Esophagus mucosa (tissue), 1 donor: Measurements from ENCODE around the gene LRRC15. TPM values are rescaled to one million over a fixed set of nuclear protein-coding genes. Genes with fewer than 3 reads are reported as not detected.

Experiments
- ATAC-seq: fragments of 200-7000 bp; cut with Tn5 transposase; one replicate; pipeline ENCODE4 v1.9.1; 2020
- total RNA-seq: library from RNA; stranded (reverse); gene quantifications from one replicate; pipeline ENCODE4 v1.2.4, GENCODE V29; 2023
- donor health status: DM: yes; HTN: yes; CAD: no.

LRRC15 gene
- total RNA-seq, 1 donor from 2014 or later, result 0.04 TPM

DNA sequence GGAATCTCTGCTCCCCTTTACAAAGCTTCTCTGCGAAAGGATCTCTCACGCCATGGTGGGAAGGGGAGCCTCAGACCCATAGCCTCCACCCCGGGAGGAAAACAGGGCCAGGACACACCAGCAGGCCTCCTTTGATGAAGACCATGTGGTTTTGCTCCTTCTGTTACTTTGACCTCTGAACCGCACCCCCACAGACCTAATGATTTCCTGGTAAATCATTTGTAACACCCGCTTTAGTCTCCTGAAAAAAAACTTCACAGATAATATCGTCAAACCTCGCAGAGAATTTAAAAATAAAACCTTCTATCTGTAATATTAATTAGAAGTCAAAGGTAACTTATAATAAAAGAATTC is 36.7 kb downstream of the LRRC15 start:
- ATAC-seq, result no peak

GRCh38 chr3:194330579-194330978 is 39.0 kb downstream of the LRRC15 start:
- ATAC-seq, result peak; percentile 61

DNA sequence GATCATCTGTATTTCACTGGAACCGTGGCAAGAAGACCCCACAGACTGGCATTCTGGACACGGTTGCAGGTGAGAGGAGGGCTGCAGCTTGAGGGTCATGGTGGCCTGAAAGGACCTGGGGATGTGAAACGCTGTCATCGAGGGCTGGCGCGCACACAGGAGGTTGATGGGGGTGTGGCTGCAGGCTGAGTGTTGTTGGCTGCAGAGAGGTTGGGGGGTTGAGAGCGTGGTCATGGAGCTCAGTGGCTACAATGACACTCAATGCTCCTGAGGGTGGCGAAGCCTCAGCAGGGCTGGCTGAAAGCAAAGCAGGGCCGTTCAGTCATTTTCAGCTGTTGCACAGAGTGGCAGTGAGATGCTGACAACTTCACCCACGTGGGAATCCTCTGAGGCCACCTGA is 39.4 kb downstream of the LRRC15 start:
- ATAC-seq, result no peak

DNA sequence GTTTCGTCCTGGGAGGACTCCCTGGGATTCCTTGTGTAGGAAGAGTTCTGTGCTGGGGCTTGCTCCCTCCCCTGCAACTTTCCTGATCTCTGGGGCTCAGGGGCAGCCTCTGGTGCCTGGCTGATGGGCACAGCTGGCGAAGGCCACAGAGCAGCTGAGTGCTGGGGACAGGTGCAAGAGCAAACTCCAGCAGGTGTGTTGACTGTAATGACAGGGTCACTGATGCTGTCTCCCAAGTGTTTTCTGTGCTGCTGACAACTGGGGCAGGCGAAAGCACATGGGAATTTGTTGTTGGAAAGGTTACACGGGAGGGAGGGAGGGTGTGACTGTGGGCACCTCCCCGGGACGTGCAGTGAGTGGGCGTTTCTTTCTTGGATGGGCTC is 40.0 kb downstream of the LRRC15 start:
- no peak for ATAC-seq

DNA sequence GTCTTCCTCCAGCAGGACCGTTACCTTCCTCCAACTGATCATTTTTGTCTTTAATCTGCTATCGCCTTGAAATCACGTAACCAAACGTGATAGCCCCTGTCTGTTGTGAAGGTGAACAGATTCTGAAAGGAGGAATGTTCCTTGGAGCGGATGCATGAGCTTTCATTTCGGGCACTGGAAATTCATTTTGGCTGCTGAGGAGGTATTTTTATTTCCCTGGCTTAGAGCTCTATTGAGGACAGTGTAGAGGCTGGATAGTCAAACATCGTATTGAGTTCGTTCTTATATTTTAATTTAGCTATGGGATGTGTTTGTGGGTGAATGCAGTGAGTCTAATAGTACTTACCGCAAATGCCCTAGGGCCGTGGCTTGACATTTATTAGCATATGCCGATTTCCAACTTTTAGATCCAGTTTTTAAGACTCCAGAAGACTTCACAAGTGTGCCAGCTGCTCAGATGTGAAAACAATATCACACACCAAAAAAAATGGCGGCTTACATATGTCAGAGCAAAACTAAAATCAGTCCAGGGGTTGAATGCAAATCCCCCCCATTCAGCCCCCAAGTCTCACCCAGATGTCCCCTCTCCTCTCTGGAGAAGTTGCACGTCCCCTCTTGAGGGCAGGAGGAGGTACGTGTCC is 40.5 kb downstream of the LRRC15 start:
- no peak for ATAC-seq

GRCh38 chr3:194328053-194328657 is 41.4 kb downstream of the LRRC15 start:
- ATAC-seq, result peak; percentile 85

DNA sequence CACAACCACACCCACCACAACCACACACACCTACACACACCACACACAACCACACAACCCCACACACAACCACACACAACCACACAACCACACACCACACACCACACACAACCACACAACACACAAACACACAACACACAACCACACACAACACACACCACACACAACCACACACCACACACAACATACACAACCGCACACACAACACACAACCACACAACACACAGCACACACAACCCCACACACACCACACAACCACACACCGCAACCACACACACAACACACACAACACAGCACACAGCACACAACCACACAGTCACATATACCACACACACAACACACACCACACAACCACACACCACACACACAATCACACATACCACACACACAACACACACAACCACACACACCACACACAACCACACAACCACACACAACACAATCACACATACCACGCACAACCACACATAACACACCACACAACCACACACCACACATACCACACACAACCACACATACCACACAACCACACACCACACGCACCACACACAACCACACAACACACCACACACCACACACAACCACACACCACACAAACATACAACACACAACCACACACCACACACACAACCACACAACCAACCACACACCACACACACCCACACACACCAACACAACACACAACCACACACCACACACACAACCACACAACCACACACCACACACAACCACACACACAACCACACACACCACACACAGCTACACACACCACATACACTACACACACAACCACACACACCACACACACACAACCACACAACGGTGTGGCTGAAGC is 42.1 kb downstream of the LRRC15 start:
- no peak for ATAC-seq

GRCh38 chr3:194326968-194327217 is 42.6 kb downstream of the LRRC15 start:
- ATAC-seq, result no peak

GRCh38 chr3:194326192-194326967 is 43.2 kb downstream of the LRRC15 start:
- ATAC-seq, result no peak

DNA sequence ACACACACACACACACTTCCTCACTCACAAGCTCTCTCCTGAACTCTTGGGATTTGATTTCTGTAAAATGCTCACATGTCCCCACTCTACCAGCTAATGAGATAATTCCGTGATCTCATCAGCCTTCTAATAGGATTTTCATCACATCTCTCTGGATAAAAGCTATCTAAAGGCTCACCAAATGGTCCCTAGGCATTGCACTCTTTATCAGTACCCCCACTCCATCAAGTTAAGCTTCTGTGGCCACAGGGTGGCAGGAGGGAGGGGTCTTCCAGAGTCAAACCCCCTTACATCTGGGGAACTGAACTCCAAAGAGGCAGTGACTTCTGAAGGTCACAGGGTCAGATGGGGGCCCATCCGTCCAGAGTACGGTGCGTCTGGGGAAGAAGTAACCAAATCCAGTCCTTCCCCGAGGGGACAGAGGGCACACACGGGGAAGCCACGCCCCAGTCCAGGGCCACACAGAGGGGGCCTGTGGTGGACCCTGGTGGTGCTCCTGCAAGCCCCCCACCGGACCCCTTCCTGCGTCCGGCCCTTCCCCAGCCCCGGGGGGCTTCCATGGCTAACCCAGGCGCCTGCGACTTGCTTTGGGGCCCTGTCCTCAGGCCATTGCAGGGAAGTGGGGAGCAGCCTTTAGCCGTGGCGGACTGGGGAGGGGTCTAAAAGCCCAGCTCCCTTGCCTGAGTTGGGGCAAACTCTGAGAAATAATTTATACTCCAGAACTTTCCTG is 44.0 kb downstream of the LRRC15 start:
- no peak for ATAC-seq

DNA sequence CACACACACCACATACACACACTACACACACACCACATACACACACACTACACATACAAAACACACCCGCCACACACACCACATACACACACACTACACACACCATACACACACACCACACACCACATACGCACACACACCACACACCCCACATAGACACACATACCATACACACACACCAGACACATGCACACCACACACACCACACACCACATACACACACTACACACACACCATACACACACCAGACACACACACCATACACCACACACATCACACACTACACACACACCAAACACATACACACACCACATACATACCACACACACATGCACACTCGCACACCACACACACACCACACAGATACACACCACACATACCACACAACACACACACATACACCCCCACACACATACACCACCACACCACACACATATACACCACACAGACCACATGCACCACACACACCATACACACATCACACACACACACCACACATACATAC is 44.7 kb downstream of the LRRC15 start:
- no peak for ATAC-seq

- ATAC-seq, result peak; percentile 4
Observed at GRCh38 chr3:194323785-194324735, 45.5 kb downstream of the LRRC15 start.

DNA sequence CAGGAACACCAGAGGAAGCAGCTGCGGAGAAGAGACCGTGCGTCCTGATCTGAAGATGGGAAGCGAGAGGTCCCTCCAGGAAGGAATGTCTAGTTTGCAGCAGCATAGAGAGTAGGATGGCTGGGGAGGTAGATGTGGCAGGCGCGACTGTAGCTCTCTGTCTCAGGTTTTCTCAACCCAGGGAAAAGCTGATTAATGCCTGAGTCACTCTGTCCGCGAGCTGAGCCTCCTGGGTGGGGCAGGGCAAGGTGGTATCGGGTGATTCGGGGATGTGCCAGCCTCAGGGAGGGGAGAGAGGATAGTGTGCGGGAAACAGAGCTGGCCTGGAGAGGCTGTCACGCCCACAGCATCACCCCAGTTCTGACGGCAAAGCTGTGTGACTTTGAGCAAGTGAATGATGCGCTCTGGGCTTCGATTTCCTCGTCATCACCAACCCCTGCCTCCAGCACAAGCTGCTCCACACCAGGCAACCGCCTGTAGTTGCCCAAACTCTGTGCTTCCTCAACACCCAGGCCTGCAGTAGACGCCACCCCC is 46.8 kb downstream of the LRRC15 start:
- ATAC-seq, result peak; percentile 92

GRCh38 chr3:194321693-194322640 is 47.6 kb downstream of the LRRC15 start:
- peak; percentile 55 for ATAC-seq

DNA sequence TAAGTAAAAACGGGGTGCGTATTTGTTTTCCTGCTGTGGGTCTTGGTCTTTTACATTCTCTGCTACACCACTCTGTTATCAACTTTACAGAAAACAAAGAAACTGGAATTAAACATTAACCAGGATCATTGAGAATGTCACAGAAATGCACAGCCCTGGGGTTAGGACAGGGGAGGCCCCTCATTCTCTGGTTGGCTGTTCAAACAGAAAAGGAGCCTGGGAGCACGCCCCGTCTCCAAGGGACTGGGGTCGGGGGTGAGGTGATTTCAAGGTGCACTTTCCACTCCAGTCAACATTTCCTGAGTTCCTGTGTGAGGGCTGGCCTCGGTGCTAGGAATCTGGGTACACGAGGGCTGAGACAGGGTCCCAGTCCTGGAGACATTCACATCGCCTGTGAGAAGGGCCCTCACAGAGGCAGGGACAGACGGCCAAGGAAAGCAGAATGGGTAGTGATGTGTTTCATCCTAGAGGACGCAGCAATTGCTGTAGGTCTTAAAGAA is 48.7 kb downstream of the LRRC15 start:
- ATAC-seq, result no peak

DNA sequence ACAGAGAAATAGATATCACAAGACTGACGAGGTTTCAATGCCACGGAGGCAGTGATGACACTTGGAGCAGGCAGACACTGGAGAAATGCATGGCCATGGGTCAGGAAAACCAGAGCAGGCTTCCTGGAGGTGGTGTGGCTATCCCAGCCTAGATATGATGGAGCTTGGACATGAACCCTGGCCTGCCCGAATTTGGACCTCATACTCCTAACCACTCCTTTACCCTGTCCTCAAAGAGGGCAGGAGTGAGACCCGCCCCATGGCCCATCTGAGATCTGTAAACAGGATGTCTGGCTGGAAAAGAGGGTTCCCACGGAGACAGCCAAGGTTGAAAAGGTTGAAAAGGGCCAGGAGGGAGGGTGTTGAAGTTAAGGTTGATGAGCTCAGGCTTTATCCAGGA is 49.4 kb downstream of the LRRC15 start:
- no peak for ATAC-seq

DNA sequence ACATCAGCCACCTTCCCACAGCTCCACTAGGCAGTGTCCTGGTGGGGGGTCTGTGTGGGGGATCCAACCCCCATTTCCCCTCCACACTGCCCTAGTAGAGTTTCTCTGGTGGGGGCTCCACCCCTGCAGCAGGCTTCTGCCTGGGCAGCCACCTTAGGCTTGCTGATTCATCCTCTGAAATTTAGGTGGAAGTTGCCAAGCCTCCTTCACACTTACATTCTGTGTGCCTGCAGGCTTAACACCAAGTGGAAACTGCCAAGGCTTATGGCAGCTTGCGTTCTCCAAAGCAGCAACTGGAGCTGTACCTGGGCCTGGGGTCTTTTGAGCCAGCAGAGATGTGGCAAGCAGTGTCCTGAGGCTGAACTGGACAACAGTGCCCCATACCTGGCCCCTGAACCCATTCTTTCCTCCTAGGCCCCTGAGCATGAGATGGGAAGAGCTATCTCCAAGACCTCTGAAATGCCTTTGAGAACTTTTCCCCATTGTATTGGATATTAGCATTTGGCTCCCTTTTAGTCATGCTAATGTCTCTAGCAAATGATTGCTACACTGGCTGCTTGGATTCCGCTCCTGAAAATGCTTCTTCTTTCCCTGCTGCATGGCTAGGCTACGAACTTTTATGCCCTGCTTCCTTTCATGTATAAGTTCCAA is 50.9 kb downstream of the LRRC15 start:
- ATAC-seq, result no peak

DNA sequence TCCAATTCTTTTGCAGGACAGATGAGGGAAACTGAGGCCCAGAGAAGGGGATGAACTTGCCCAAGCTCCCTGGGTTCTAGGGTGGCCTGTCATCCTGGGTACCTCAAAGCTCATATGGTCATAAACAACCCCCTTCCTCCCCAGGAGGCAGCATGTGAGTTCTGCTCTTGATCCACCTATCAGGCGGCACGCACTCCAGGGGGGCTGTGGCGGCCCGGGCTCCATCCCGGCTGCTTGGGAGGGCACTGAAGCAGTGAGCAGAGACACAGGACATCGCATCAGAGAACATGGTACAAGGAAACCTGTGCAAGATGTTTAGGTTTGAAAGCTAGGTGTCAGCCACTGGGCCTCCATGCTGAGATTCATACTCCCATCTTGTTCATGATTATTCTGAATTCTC is 52.6 kb downstream of the LRRC15 start:
- no peak for ATAC-seq

DNA sequence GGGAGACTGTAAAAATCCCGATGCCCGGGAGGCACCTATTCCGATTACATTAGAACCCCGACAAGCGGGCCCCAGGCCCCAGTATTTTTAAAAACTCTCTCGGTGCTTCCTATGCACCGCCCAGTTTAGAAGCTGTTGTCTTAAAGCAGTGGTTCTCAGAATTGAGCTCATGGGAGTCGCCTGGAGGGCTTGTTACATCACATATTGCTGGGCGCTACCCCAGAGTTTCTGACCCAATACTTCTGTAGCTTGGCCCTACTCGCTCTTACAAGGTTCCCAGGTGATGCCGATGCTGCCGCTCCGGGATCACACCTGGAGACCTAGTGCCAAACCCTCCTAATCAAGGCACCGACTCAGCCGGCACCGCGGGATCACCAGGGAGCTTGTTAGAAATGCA is 53.6 kb downstream of the LRRC15 start:
- peak; percentile 20 for ATAC-seq
